ENCODE measurements around the gene ACYP2.
"Not testable (repeated sequence)": the region's sequence is repeated elsewhere in the genome, so short reads cannot be mapped to it uniquely, and the experiment has no call there.

ACYP2 gene

DNA sequence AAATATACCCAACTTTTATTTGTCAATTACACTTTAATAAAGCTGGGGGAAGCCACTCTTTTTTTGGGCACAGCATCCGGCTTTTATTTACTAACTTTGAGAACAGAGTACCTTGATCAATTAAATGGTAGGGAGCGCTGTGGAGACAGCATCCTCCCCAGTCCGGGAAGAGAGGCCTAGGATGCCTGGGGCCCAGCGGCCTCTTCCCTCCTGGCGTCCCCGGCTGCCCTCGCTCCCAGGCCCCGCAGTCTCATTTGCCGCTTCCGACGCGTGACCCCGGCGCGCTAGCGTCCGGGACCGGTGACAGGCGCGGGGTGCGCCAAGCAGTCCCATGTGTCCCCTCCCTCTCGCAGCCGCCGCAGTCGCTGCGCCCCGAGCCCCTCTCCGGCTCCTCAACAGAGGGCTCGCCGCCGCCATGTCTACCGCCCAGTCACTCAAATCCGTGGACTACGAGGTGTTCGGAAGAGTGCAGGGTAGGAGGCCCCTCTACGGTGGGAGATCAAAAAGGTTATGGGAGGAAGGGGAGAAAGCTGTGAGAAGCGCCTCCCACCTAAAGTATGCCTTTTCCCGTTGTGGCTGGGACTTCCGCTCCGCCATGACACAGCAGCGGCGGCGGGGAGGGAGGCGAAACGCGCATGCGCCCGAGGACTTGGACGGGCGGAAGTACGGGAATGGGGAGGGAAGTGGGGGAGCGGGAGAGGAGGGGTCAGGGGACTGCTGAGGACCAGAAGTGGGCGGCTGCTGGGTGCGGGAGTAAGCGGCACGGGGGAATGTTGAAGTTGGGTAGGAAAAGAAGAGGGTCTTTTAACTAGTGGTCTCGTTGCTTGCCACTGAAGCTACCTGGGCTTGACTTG is at the start of gene ACYP2:
Gene ACYP2 (plus strand): TSS at position 332 of the 854 bp plus-strand sequence.
- peak; percentile 91 for DNase-seq (ENCODE audit: low spot score)

DNA sequence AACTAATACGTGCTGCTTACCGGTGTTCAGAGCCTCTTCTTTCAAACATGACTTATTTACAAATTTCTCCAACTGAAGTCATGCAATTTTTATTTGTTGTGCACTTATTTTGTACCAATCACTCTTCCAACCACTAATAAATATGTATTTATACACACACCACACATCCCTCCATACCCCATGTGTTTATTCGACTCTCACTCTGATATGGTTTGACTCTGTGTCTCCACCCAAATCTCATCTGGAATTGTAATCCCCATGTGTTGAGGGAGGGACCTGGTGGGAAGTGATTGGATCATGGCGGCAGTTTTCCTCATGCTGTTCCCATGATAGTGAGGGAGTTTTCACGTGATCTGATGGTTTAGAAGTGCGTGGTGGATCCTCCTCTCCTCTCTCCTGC is 49.5 kb upstream of the ACYP2 start:
- DNase-seq (ENCODE audit: low spot score): no peak

DNA sequence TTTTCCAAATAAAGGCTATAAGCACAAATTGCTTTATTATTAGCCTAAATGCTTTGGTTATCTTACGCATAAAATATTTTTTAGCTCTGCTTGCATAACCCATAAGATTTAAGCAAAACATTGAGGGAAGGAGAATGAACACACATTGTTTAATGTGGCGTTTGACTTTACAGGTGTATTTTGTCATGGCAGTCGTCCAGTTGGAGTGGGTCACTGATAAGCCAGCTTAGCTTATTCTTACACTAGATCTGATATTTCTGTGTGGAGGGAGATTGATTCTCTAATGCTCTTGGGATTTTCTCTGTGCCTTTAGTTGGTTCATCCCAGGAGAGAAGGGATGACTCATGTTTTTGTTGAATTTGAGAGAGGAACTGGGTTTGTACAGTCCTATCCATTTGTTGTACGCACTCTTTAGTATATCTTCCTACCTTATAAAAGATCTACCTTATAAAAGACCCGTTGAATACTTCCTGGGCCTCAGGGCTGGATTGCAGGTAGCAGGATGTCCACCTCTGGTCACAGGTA is 47.5 kb upstream of the ACYP2 start:
- DNase-seq (ENCODE audit: low spot score): no peak

DNA sequence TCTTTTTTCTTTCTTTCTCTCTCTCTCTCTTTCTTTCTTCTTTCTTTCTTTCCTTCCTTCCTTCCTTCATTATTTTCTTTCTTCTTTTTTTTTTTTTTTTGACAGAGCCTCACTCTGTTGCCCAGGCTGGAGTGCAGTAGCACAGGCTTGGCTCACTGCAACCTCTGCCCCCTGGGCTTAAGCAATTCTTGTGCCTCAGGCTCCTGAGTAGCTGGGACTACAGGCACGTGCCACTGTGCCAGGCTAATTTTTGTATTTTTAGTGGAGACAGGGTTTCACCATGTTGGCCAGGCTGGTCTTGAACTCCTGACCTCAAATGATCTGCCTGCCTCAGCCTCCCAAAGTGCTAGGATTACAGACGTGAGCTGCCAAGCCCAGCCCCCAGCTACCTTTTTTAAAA is 42.9 kb upstream of the ACYP2 start:
- DNase-seq (ENCODE audit: low spot score): not testable (repeated sequence)

DNA sequence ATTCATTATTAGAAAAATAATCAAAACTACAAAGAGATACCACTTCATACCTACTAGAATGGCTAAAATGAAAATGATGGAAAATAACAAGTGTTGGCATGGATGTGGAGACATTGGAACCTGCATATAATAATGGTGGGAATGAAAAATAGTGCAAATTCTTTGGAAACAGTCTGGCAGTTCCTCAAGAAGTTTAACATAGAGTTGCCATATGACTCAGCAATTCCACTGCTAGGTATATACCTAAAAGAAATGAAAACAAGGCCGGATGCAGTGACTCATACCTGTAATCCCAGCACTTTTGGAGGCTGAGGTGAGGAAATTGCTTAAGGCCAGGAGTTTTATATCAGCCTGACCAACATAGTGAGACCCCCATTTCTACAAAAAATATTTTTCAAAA is 41.6 kb upstream of the ACYP2 start:
- peak; percentile 15 for DNase-seq (ENCODE audit: low spot score)

DNA sequence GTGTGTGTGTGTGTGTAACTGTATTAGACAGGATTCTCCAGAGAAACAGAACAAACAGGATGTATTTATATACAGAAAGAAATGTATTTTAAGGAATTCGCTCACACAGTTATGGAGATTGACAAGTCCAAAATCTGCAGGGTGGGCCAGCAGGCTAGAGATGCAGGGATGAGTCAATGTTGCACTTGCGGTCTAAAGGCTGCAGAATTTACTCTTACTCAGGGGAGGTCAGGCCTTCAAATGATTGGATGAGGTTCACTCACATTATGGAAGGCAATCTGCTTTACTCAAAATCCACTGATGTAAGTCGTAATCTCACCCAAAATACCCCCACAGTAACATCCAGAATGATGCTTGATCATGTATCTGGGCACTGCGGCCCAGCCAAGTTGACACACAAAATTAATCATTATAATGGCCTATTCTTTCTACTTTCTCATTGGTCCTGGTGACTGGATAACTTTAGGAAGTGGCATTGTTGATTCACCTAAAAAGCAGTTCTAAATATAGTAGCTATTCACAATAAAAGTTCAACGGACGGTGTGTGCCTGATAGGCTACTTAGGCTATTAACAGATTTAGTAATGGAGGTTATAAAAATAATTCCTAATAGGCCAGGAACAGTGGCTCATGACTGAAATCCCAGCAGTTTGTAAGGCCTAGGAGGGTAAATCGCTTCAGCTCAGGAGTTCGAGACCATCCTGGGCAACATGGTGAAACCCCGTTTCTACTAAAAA is 40.6 kb upstream of the ACYP2 start:
- DNase-seq (ENCODE audit: low spot score): no peak

DNA sequence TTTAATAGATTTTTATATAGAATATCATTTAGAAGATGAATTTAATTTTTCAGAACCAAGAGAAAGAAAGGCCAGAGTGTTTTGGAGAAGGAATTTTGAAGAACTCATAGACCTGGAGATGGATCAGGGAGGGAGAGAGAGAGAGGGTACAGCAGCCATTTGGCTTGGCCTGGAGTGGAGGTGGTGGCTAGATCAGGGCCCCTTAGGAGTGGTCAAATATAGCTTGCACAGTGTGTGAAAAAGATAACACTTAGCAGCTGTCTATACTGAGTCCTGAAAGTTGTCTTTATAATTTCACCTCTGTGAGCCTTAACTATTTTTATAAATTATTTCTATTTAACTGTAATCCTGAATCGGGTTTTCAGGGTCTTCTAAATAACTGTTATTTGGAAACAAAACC is 38.8 kb upstream of the ACYP2 start:
- no peak for DNase-seq (ENCODE audit: low spot score)

DNA sequence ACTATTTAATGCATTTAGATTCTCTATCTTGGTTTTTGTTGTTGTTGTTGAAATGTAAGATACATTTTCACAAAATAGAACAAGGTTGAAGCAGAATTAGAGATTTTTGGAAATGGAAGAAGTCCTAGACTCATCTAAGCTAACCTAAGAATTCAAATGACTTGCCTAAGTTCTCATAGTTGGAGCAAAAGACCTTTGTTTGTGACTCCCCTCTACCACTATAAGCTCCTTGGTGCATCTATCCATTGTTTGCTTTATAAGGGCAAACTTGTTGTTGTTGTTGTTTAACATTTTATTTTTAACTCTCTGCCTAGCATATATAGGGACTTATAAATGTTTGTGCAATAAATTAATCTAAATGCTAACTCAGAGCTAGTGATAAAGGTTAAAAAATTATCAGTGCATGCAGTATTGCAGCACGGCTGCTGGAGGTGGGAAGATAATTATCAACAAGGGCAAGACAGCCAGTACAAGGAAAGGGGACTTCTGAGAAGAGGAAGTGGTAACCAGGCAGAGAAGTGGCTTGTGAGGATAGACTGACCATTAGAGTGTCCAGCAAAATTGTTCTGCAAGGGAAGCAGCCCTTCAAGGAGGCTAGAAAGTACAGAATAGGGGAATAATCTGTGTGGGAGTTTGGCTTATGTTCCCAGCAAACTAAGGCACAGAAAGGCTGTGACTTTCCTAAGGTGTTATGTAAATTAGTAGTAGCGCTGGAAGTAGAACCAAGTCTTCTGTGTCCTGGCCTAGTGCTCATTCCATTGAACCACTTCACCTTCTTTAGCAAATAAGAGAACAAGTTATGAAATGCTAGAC is 38.1 kb upstream of the ACYP2 start:
- no peak for DNase-seq (ENCODE audit: low spot score)

DNA sequence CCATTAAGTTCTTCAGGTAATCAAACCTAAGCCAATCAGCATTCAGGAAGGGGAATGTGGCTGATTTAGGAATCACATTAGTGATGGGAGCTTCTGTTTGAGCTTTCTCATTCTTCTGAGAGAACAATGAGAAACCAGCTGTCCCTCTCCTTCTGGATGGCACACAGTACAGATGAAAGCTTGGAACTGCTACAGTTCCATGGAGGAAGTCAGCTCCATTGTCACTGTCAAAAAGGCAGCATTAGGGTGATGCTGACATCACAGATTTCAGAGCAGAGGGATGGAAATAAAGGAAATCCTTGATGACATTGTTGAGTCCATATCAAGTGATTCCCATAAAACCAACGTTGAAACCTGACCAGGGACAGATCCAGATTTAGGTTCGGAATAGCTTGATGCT is 36.1 kb upstream of the ACYP2 start:
- DNase-seq (ENCODE audit: low spot score): no peak

DNA sequence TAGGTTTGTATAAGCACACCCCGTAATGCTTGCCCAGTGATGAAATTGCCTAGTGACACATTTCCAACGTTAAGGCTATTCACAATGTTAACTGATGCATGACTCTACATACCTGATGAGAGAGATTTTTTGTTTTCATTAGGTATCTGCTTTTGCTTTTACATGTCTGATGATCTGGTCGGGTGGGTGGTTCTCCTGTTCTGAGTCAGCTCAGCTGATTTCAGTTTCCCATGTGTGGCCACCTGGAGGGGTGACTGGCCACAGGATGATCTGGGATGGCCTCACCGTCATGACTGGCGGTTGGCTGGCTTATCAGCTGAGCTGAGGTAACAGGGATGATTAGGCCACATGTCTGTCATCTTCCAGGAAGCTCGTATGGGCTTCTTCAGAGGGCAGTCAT is 33.8 kb upstream of the ACYP2 start:
- no peak for DNase-seq (ENCODE audit: low spot score)

DNA sequence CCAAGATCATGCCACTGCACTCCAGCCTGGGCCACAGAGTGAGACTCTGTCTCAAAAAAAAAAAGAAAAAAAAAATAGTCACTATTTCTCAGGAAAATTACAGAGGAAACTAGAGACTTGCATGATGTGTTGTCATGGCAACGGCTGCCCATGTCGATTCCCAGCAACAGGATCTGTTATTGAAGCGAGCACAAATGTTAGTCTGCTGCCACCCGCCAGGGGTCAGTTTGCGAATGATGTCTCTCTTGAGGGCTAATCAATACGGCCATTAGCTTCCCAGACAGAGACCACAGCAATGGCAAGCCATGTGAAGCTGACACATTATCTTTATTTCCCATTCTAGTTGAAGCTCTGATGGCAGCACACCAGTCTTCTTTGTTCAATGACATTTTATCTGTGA is 32.4 kb upstream of the ACYP2 start:
- DNase-seq (ENCODE audit: low spot score): no peak

DNA sequence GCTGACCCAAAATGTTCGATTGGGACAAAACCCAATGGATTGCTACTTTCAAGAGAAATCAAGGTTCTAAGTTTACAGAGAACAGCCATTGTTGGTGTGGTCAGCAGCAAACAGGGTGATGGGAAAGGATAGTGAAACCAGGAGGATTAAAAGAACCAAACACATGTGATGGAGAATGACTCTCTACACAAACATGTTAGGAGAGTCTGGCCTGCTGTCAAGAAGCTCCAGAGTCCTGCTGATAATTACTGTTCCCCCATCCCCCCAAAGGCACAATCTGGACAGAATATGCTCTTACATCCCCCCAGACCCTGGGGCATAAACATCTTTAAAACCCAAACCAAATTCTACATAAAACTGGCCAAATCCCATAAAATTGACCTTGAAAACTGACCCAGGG is 32.0 kb upstream of the ACYP2 start:
- DNase-seq (ENCODE audit: low spot score): no peak

DNA sequence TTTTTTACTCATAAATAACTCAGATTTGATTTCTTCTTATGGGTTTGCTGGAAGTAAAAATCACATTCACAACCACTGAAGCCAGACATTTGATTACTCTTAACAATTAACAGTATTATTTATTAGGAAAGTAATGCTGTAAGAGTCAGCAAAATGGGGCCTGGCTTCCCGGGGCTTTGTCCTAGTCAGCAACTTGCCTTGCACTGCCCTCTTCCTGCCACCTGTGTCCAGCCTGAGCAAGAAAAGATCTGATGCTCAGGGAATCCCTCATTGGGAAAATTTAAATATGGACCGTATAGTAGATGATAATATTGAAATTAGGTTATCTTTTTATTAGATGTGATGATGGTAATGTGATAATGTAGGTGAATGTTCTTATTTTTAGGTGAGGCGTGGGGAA is 30.8 kb upstream of the ACYP2 start:
- no peak for DNase-seq (ENCODE audit: low spot score)

DNA sequence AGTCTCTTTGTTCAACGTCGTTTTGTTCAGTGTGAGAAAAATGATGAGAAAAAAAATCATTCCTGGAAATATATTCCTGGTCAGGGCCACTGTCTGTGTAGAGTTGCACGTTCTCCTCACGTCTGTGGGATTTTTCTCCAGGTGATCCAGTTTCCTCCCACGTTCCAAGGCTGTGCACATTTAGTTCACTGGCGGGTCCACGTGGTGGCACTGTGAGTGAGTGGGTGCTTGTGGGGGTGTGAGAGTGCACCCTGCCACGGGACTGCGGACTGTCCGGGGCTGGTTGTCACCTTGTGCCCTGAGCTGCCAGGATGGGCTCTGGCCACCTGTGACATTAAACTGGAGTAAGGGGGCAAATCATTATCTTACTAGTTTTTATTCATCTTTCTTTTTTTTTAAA is 30.3 kb upstream of the ACYP2 start:
- no peak for DNase-seq (ENCODE audit: low spot score)

DNA sequence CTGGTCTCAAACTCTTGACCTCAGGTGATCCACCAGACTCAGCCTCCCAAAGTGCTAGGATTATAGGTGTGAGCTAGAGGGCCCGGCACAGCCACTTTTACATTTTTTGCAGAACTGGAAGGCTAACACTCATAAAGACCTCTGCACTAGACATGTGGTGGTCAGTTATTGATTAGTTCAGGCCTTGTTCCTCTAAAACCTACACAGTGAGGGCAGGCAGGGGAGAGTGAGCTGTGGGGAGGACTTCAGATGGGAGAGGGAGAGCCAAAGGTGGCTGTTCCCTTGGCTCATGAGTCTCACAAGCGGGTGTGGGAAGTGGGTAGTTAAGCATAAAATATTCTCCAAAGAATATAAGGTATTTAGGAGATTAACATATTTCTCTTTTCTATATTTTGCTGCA is 29.3 kb upstream of the ACYP2 start:
- DNase-seq (ENCODE audit: low spot score): no peak

DNA sequence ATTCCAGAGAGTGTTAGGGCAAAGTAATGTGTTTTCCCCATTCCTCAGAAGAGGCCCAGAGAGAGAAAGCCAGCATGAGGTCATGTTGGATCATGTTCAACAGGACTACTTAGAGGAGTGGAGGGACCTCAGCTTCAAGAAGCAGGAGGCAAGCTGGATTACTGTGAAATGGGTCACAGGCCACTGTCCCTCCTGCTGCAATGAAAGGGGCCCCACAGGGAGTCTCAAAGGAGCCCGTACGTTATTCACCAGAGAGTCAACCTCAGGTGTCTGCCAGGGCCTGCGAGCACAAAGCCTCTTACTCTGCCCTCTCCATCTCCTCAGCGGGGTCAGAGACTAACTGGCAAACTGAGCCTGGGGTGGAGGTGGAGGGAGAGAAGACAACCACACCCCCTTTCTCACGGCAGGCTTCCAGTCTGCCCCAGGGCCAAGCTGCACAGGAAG is 27.2 kb upstream of the ACYP2 start:
- DNase-seq (ENCODE audit: low spot score): no peak

DNA sequence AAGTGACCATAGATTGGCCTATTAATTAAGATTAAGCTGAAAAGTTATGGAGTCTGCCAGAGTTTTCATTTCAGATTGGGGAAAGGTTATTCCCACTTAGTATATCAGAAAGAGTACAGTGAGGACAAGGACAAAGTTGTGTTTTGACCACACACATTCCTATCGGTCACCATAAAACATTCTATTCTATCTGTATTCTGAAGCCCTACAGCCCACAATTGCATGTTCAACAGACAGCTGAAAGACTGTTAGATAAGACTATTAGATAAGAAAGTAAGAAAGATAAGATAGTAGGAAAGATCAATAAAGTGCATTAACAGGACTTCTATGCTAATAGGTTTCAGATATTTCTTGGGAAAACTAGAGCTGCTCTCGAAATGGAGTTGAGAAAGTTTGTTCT is 26.7 kb upstream of the ACYP2 start:
- no peak for DNase-seq (ENCODE audit: low spot score)

DNA sequence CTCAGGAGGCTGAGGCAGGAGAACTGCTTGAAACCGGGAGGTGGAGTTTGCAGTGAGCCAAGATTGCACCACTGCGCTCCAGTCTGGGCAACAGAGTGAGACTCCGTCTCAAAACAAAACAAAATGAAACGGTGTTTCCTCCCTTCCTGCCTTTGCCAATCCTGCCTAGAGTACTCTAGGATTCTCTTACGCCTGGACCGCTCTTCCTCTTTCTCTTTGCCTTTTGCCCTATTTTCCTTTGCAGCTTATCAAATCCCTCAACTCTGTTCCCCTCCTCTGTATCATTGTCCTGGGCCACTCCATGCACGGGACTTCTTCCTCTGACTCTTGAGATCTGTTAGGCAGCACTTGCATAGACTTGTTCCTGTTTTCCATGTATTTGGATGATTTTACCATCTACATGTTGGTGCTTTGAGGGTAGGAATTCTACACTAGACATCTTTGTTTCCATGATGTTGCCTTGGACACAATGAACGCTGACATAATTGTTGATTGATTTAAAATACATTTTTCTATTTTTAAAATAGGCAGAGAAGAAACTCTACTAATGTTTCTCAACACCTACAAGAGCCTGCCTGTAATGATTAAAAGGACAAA is 24.8 kb upstream of the ACYP2 start:
- no peak for DNase-seq (ENCODE audit: low spot score)

DNA sequence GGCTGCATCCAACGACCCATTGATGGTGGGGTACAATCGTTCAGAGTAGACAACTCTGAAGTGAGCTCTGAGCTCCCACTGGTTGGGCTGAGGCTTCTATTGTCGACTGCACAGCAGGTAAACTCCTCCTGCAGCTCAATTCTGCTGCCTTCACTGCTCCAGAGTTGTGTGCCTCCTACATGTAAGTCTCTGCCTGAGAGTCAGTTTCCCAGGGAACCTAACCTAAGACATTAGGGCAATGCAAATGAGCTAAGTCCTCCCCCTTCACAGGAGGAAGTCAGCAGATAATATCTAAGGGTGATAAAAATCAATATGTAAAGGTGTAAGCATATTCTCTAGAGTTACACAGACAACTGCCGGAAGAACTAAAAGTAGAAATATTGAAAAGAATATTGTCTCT is 22.5 kb upstream of the ACYP2 start:
- peak; percentile 34 for DNase-seq (ENCODE audit: low spot score)

DNA sequence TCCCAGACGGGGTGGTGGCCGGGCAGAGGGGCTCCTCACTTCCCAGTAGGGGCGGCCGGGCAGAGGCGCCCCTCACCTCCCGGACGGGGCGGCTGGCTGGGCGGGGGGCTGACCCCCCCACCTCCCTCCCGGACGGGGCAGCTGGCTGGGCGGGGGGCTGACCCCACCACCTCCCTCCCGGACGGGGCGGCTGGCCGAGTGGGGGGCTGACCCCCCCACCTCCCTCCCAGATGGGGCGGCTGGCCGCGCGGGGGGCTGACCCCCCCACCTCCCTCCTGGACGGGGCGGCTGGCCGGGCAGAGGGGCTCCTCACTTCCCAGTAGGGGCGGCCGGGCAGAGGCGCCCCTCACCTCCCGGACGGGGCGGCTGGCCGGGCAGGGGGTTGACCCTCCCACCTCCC is 20.0 kb upstream of the ACYP2 start:
- not testable (repeated sequence) for DNase-seq (ENCODE audit: low spot score)

DNA sequence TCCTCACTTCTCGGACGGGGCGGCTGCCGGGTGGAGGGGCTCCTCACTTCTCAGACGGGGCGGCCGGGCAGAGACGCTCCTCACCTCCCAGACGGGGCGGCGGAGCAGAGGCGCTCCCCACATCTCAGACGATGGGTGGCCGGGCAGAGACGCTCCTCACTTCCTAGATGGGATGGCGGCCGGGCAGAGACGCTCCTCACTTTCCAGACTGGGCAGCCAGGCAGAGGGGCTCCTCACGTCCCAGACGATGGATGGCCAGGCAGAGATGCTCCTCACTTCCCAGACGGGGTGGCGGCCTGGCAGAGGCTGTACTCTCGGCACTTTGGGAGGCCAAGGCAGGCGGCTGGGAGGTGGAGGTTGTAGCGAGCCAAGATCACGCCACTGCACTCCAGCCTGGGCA is 19.3 kb upstream of the ACYP2 start:
- not testable (repeated sequence) for DNase-seq (ENCODE audit: low spot score)

DNA sequence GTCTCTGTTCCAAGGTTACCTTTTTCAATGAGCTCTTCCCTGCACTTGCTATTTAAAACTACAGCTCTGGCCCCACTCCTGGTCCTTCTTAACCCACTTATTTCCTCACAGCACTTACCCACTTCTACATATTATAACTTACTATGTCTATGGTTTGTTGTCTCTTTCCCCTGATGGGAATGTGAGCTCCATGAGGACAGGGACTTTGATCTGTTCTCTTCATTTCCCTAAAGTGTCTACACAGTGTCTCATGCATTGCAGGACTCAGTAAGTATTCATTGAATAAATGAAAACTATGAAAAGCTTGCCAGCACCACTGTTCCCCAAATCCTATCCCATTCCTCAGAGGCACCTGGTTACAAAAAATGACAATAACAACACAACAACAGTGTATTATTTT is 18.3 kb upstream of the ACYP2 start:
- DNase-seq (ENCODE audit: low spot score): no peak
